ENCODE results near the gene RALGAPA2.

GRCh38 chr20:20731000-20731944 is 18.8 kb upstream of the RALGAPA2 start:
- no peak for TF ChIP-seq CTCF (IDR thresholded peaks at IDR 0.05 in 8 of 11, conservative IDR thresholded peaks at IDR 0.05 in 3 of 11)
- TF ChIP-seq POLR2A (IDR thresholded peaks at IDR 0.05), result no peak
- TF ChIP-seq POLR2AphosphoS5 (IDR thresholded peaks at IDR 0.05), result no peak

Measured in spleen (tissue), 7 donors.